T-helper 17 cell (primary cell): ENCODE results near the gene FTCD. TPM values are rescaled to one million over a fixed set of nuclear protein-coding genes. Genes with fewer than 3 reads are reported as not detected.
"Not testable (repeated sequence)": the region's sequence is repeated elsewhere in the genome, so short reads cannot be mapped to it uniquely, and the experiment has no call there.

Experiments used
- ATAC-seq: fragments of 150-1000 bp; cut with Tn5 transposase; 2 replicates; pipeline ENCODE4 v1.10.0; 2021; ENCODE audit warnings: mild to moderate bottlenecking, moderate library complexity
- DNase-seq, 3 donors: peaks; one replicate each; pipeline versions ENCODE4 v3.0.0 to v3.0.0-alpha.2; 2020 to 2021
- H3K9me3 ChIP-seq: one replicate; pipeline ENCODE4 v1.7.0; 2013; ENCODE audit warnings: low read length, mild to moderate bottlenecking; ENCODE audit not compliant: control insufficient read depth, poor library complexity, severe bottlenecking
- H3K27ac Mint-ChIP-seq: one replicate; pipeline ENCODE4 v1.8.0; 2022; ENCODE audit warnings: mild to moderate bottlenecking, moderate library complexity, mixed read lengths
- H3K27me3 Mint-ChIP-seq: one replicate; pipeline ENCODE4 v1.8.0; 2022; ENCODE audit warnings: mixed read lengths
- H3K36me3 Mint-ChIP-seq: one replicate; pipeline ENCODE4 v1.8.0; 2022; ENCODE audit warnings: low read depth, mixed read lengths
- H3K4me1 Mint-ChIP-seq: one replicate; pipeline ENCODE4 v1.8.0; 2022; ENCODE audit warnings: mild to moderate bottlenecking, mixed read lengths
- H3K4me3 Mint-ChIP-seq: one replicate; pipeline ENCODE4 v1.8.0; 2022; ENCODE audit warnings: mild to moderate bottlenecking, moderate library complexity, mixed read lengths
- total RNA-seq, 4 donors: library from RNA in 2 of 4; stranded (reverse) in 2 of 4; gene quantifications; one replicate each; pipeline ENCODE4 v1.2.3 and lab custom pipeline; 2022 to 2026

Gene FTCD
- total RNA-seq, 2 donors from 2014 or later: 1.1 TPM; not detected in 1

DNA sequence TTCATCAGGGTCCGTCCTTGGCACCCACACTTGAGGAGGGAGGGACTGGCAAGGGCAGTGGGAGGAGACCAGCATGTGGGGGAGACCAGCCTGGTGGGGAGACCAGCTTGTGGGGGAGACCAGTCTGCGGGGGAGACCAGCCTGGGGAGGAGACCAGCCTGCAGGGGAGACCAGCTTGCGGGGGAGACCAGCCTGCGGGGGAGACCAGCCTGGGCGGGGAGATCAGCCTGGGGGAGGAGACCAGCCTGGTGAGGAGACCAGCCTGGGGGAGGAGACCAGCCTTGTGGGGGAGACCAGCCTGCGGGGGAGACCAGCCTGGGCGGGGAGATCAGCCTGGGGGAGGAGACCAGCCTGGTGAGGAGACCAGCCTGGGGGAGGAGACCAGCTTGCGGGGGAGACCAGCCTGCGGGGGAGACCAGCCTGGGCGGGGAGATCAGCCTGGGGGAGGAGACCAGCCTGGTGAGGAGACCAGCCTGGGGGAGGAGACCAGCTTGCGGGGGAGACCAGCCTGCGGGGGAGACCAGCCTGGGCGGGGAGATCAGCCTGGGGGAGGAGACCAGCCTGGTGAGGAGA is 28.0 kb upstream of the FTCD start:
- not testable (repeated sequence) for H3K36me3 Mint-ChIP-seq, H3K9me3 ChIP-seq, DNase-seq, ATAC-seq, H3K27ac Mint-ChIP-seq, H3K27me3 Mint-ChIP-seq, H3K4me1 Mint-ChIP-seq
- H3K4me3 Mint-ChIP-seq: peak overlapping the region; percentile 63

DNA sequence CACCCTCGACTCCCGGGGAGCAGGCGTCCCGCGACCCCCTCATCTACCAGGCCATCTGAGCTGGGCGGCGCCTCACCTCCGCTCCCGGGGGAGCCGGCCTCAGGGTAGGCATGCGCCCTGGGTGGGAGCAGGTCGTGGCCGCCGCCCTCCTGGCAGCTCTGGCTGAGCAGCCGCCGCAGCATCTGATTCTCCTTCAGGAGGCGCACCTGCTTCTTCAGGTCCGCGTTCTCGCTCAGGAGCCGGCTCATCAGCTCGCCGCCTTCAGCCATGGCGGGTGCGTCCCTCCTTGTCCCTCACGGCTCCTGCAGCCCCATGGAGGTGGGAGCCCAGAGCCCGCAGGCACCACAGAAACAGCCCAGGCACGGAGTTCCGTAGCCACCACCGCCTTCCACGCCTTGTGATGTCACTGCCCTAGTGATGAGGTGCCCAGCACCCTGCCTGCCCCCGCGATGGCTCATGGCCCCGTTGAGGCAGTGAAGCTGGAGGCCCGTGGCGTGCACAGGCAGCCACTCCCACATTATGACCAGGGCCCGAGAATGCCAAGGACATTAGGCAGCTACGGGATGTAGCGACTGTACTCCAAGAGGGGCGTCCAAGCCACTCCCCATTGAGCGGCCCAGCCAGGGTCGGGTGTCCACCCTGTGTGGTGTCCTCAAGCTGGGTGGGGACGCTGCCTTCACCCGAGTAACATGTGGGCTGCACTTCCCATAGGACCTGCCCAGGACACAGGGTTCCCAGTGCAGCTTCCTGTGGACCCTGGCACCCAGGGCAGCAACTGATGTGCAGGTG is 27.4 kb upstream of the FTCD start:
- no peaks in the 10 kb centered on the region for H3K9me3 ChIP-seq
- no peak overlapping the region for H3K27ac Mint-ChIP-seq
- ATAC-seq (no peak), DNase-seq (no peak)
- no peaks in the 10 kb centered on the region for H3K27me3 Mint-ChIP-seq
- peak overlapping the region; percentile 63 for H3K4me3 Mint-ChIP-seq
- H3K4me1 Mint-ChIP-seq: no peaks in the 10 kb centered on the region
- no peaks in the 10 kb centered on the region for H3K36me3 Mint-ChIP-seq

GRCh38 chr21:46181953-46182547 is 26.7 kb upstream of the FTCD start:
- Mint-ChIP-seq H3K36me3 (no peaks in the 10 kb centered on the region), H3K4me1 (no peaks in the 10 kb centered on the region), H3K4me3 (no peak overlapping the region), H3K27ac (no peak overlapping the region), H3K27me3 (no peaks in the 10 kb centered on the region)
- DNase-seq: no peak
- H3K9me3 ChIP-seq: no peaks in the 10 kb centered on the region
- no peak for ATAC-seq

DNA sequence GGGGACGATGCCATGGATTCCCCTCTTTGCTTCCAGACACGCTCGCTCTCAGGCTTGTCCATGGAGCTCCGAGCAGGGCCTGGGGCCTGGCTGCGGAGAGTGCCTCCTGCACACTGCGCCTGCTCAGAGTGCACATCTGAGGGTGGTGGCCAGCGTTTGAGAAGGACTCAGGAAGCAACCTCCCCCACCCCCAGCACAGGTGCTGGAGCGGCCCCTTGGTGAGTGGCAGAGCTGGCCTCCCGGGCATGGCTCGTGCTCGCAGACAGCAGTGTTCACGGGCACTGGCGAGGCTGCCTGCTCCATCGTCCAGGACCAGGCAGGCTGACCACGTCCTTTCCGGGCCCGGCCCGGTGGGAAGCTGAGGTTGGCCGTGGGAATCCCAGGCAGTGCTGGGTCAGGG is 26.1 kb upstream of the FTCD start:
- H3K27me3 Mint-ChIP-seq: no peaks in the 10 kb centered on the region
- no peak overlapping the region for H3K27ac Mint-ChIP-seq
- no peaks in the 10 kb centered on the region for H3K36me3 Mint-ChIP-seq
- no peak overlapping the region for H3K4me3 Mint-ChIP-seq
- H3K9me3 ChIP-seq: no peaks in the 10 kb centered on the region
- DNase-seq (no peak), ATAC-seq (no peak)
- H3K4me1 Mint-ChIP-seq: no peaks in the 10 kb centered on the region

- DNase-seq: no peak
- no peak for ATAC-seq
- Mint-ChIP-seq H3K4me1 (no peaks in the 10 kb centered on the region), H3K4me3 (no peak overlapping the region), H3K36me3 (no peaks in the 10 kb centered on the region), H3K27me3 (no peaks in the 10 kb centered on the region), H3K27ac (no peak overlapping the region)
- no peaks in the 10 kb centered on the region for H3K9me3 ChIP-seq
These were observed 25.5 kb upstream of the FTCD start for GRCh38 chr21:46180778-46181391.

GRCh38 chr21:46180079-46180722 is 24.8 kb upstream of the FTCD start:
- Mint-ChIP-seq H3K4me3 (no peak overlapping the region), H3K27ac (no peak overlapping the region), H3K27me3 (no peaks in the 10 kb centered on the region), H3K4me1 (no peaks in the 10 kb centered on the region), H3K36me3 (no peaks in the 10 kb centered on the region)
- DNase-seq (no peak), ATAC-seq (no peak)
- no peaks in the 10 kb centered on the region for H3K9me3 ChIP-seq

GRCh38 chr21:46179708-46180078 is 24.3 kb upstream of the FTCD start:
- no peaks in the 10 kb centered on the region for H3K4me1 Mint-ChIP-seq

DNA sequence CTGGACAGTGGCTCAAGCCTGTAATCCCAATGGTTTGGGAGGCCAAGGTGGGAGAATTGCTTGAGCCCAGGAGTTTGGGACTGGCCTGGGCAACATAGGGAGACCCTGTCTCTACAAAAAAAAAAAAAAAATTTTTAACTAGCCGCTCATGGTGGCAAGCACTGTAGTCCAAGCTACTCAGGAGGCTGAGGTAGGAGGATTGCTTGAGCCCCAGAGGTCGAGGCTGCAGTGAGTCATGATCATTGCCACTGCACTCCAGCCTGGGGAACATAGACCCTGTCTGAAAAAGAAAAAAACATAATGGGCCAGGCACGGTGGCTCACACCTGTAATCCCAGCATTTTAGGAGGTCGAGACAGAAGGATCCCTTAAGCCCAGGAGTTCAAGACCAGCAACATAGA is 23.6 kb upstream of the FTCD start:
- no peak for DNase-seq
- no peaks in the 10 kb centered on the region for H3K9me3 ChIP-seq
- Mint-ChIP-seq H3K36me3 (no peaks in the 10 kb centered on the region), H3K4me3 (no peak overlapping the region), H3K27me3 (no peaks in the 10 kb centered on the region), H3K27ac (no peak overlapping the region), H3K4me1 (no peaks in the 10 kb centered on the region)
- no peak for ATAC-seq

More at GRCh38 chr21:46179708-46180078, 24.3 kb upstream of the FTCD start:
- H3K27me3 Mint-ChIP-seq: no peaks in the 10 kb centered on the region
- DNase-seq: no peak
- no peak overlapping the region for H3K4me3 Mint-ChIP-seq
- H3K27ac Mint-ChIP-seq: no peak overlapping the region
- H3K36me3 Mint-ChIP-seq: no peaks in the 10 kb centered on the region
- no peak for ATAC-seq
- no peaks in the 10 kb centered on the region for H3K9me3 ChIP-seq

DNA sequence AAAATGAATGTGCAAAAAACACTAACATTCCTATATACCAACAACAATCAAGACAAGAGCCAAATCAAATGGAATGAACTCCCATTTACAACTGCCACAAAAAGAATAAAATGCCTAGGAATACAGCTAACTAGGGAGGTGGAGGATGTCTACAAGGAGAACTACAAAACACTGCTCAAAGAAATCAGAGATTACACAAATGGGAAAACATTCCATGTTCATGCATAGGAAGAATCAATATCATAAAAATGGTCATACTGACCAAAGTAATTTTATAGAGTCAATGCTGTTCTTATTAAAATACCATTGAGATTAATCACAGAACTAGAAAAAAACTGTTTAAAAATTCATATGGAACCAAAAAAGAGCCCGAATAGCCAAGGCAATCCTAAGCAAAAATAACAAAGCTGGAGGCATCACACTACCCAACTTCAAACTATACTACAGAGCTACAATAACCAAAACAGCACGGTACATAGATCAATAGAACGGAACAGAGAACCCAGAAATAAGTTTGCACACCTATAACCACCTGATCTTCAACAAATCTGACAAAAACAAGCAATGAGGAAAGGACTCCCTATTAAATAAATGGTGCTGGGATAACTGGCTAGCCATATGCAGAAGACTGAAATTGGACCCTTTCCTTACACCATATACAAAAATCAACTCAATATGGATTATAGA is 21.2 kb upstream of the FTCD start:
- DNase-seq, ATAC-seq, H3K4me1 Mint-ChIP-seq, H3K9me3 ChIP-seq, H3K27ac Mint-ChIP-seq, H3K27me3 Mint-ChIP-seq, H3K4me3 Mint-ChIP-seq, H3K36me3 Mint-ChIP-seq: not testable (repeated sequence)

GRCh38 chr21:46173573-46173972 is 18.2 kb upstream of the FTCD start:
- Mint-ChIP-seq H3K27ac (no peak overlapping the region), H3K4me1 (no peaks in the 10 kb centered on the region), H3K36me3 (peaks cover 3% of the 10 kb centered on the region), H3K4me3 (no peak overlapping the region), H3K27me3 (no peaks in the 10 kb centered on the region)
- ATAC-seq (no peak), DNase-seq (no peak)
- H3K9me3 ChIP-seq: no peaks in the 10 kb centered on the region

GRCh38 chr21:46172863-46173528 is 17.6 kb upstream of the FTCD start:
- no peak for DNase-seq

GRCh38 chr21:46171996-46172862 is 16.9 kb upstream of the FTCD start:
- H3K9me3 ChIP-seq: no peaks in the 10 kb centered on the region
- ATAC-seq (no peak), DNase-seq (no peak)
- Mint-ChIP-seq H3K4me1 (no peaks in the 10 kb centered on the region), H3K36me3 (peaks cover 3% of the 10 kb centered on the region), H3K27ac (no peak overlapping the region), H3K4me3 (no peak overlapping the region), H3K27me3 (no peaks in the 10 kb centered on the region)

More at GRCh38 chr21:46172863-46173528, 17.6 kb upstream of the FTCD start:
- Mint-ChIP-seq H3K4me1 (no peaks in the 10 kb centered on the region), H3K27ac (no peak overlapping the region), H3K27me3 (no peaks in the 10 kb centered on the region), H3K4me3 (no peak overlapping the region), H3K36me3 (peaks cover 3% of the 10 kb centered on the region)
- no peak for ATAC-seq
- no peaks in the 10 kb centered on the region for H3K9me3 ChIP-seq
